ENCODE data around the gene SLC25A47. TPM values are rescaled to one million over a fixed set of nuclear protein-coding genes. Genes with fewer than 3 reads are reported as not detected.

The SLC25A47 gene
- total and polyA plus RNA-seq, 2 donors (not counting 1 experiment from before 2014, with no cell fraction given): not detected

- peak overlapping the region in 1 of 2 donors; percentile 90 for H3K27ac ChIP-seq (ENCODE audit: low read length in 2 of 2)
- ATAC-seq (ENCODE audit: low read depth) (no peak), DNase-seq (no peak)
- 48% methylated on average over 10 of the region's 13 CpGs for WGBS (ENCODE audit: insufficient coverage)
- peaks cover 12% of the 10 kb centered on the region in 2 donors for H3K4me1 ChIP-seq (ENCODE audit: control insufficient read depth in 2 of 2, insufficient read depth in 2 of 2, low read length in 2 of 2)
- H3K36me3 ChIP-seq (replicated peaks in 1 of 2; ENCODE audit: control extremely low read depth in 1 of 2, control insufficient read depth in 1 of 2, extremely low read depth in 1 of 2, insufficient read depth in 2 of 2, low read length in 1 of 2): peaks cover 0 to 11% of the 10 kb centered on the region in 2 experiments
- H3K4me2 ChIP-seq (replicated peaks; ENCODE audit: low read depth, low read length, poor library complexity, severe bottlenecking): peak overlapping the region; percentile 98
- CTCF ChIA-PET: interaction anchor here (0.7 to 5.9 kb wide), 21 partner anchors 10 to 303 kb away, joined by 3 to 52 read pairs (median 4); partner anchors contain the start of gene WDR25
- Mint-ChIP-seq H3K9me3 (ENCODE audit: insufficient read depth) (no peaks in the 10 kb centered on the region), H3K4me1 (peaks cover 13% of the 10 kb centered on the region), H3K27me3 (no peaks in the 10 kb centered on the region), H3K4me3 (peak overlapping the region; percentile 84), H3K27ac (peak overlapping the region; percentile 79)
- H3K9me3 ChIP-seq (ENCODE audit: control extremely low read depth in 1 of 3, control insufficient read depth in 2 of 3, insufficient read depth in 1 of 3, low read length in 2 of 3): no peaks in the 10 kb centered on the region
- H4K20me1 ChIP-seq (ENCODE audit: control insufficient read depth, insufficient read depth, low read length, poor library complexity, severe bottlenecking): peaks cover 5% of the 10 kb centered on the region
- peak overlapping the region in 4 of 5 experiments; percentile 74 to 89 (median 82) for H3K4me3 ChIP-seq (ENCODE audit: control extremely low read depth in 1 of 5, extremely low read depth in 1 of 5, insufficient read depth in 1 of 5, low read depth in 2 of 5, low read length in 4 of 5)
- intact Hi-C loops (cut with micrococcal nuclease): loop anchor here (1.0 to 2.0 kb wide), 7 partner anchors 11 to 93 kb away; partner anchors contain the start of gene WDR25
- H3K27me3 ChIP-seq (replicated peaks in 1 of 4; ENCODE audit: control extremely low read depth in 1 of 4, control insufficient read depth in 3 of 4, insufficient read depth in 4 of 4, low read length in 3 of 4): no peaks in the 10 kb centered on the region
- H3K9ac ChIP-seq (ENCODE audit: low read length): peak overlapping the region; percentile 87
- H3K79me2 ChIP-seq (ENCODE audit: control insufficient read depth, insufficient read depth, low read length): peaks cover 17% of the 10 kb centered on the region
- TF ChIP-seq EZH2 (IDR thresholded peaks at IDR 0.05; ENCODE audit: borderline replicate concordance, insufficient read depth, low read depth, low read length, poor library complexity, severe bottlenecking): no peak
- peak; percentile 7 for TF ChIP-seq CTCF (IDR thresholded peaks at IDR 0.05)
- H2AFZ ChIP-seq (ENCODE audit: insufficient read depth, low read depth, low read length, poor library complexity, severe bottlenecking): peak overlapping the region; percentile 86
- POLR2A ChIA-PET: interaction anchor here (1.0 to 1.2 kb wide), 3 partner anchors 11 to 30 kb away, joined by 3 read pairs; no protein-coding TSS in a partner anchor
Observed at GRCh38 chr14:100285913-100286400, 37.2 kb upstream of the SLC25A47 start.

GRCh38 chr14:100286484-100287191 is 36.5 kb upstream of the SLC25A47 start:
- H3K9me3 Mint-ChIP-seq (ENCODE audit: insufficient read depth): no peaks in the 10 kb centered on the region
- H3K27me3 Mint-ChIP-seq: no peaks in the 10 kb centered on the region
- H4K20me1 ChIP-seq (ENCODE audit: control insufficient read depth, insufficient read depth, low read length, poor library complexity, severe bottlenecking): peaks cover 5% of the 10 kb centered on the region
- ChIA-PET POLR2A (no interaction called here), CTCF (interaction anchor here (0.8 to 5.9 kb wide), 13 partner anchors 10 to 303 kb away, joined by 3 to 52 read pairs (median 4); partner anchors contain the start of gene WDR25)
- H3K4me3 Mint-ChIP-seq: peak overlapping the region; percentile 84
- TF ChIP-seq CTCF (IDR thresholded peaks at IDR 0.05) (no peak), EZH2 (IDR thresholded peaks at IDR 0.05; ENCODE audit: borderline replicate concordance, insufficient read depth, low read depth, low read length, poor library complexity, severe bottlenecking) (no peak)
- H3K79me2 ChIP-seq (ENCODE audit: control insufficient read depth, insufficient read depth, low read length): peaks cover 17% of the 10 kb centered on the region
- DNase-seq (no peak), ATAC-seq (ENCODE audit: low read depth) (no peak)
- H3K4me3 ChIP-seq (ENCODE audit: control extremely low read depth in 1 of 5, extremely low read depth in 1 of 5, insufficient read depth in 1 of 5, low read depth in 2 of 5, low read length in 4 of 5): no peak overlapping the region
- H3K27me3 ChIP-seq (replicated peaks in 1 of 4; ENCODE audit: control extremely low read depth in 1 of 4, control insufficient read depth in 3 of 4, insufficient read depth in 4 of 4, low read length in 3 of 4): no peaks in the 10 kb centered on the region
- intact Hi-C loops (cut with micrococcal nuclease): no loop called here
- no peak overlapping the region for H2AFZ ChIP-seq (ENCODE audit: insufficient read depth, low read depth, low read length, poor library complexity, severe bottlenecking)
- peaks cover 0 to 4% of the 10 kb centered on the region in 2 experiments for H3K36me3 ChIP-seq (replicated peaks in 1 of 2; ENCODE audit: control extremely low read depth in 1 of 2, control insufficient read depth in 1 of 2, extremely low read depth in 1 of 2, insufficient read depth in 2 of 2, low read length in 1 of 2)
- H3K27ac ChIP-seq (ENCODE audit: low read length in 2 of 2): no peak overlapping the region
- no peak overlapping the region for H3K27ac Mint-ChIP-seq
- peaks cover 13% of the 10 kb centered on the region for H3K4me1 Mint-ChIP-seq
- 100% methylated on average over 5 of the region's 10 CpGs for WGBS (ENCODE audit: insufficient coverage)
- H3K4me1 ChIP-seq (ENCODE audit: control insufficient read depth in 2 of 2, insufficient read depth in 2 of 2, low read length in 2 of 2): peaks cover 12% of the 10 kb centered on the region in 2 donors
- no peak overlapping the region for H3K4me2 ChIP-seq (replicated peaks; ENCODE audit: low read depth, low read length, poor library complexity, severe bottlenecking)
- H3K9me3 ChIP-seq (ENCODE audit: control extremely low read depth in 1 of 3, control insufficient read depth in 2 of 3, insufficient read depth in 1 of 3, low read length in 2 of 3): no peaks in the 10 kb centered on the region
- H3K9ac ChIP-seq (ENCODE audit: low read length): no peak overlapping the region

All from B cell (primary cell).